NCI-H748 treated with DMSO at 0.1 percent for 48 hours (cell line): ENCODE results near the gene LRRC57.

Source experiments
- DNase-seq: peaks from one replicate; lab custom pipeline; 2025; lab: John Stamatoyannopoulos, UW

Gene LRRC57

GRCh38 chr15:42490671-42491538, 57.7 kb downstream of the LRRC57 start, which contains the start of gene ZNF106:
Gene ZNF106, minus strand, starts transcription at chr15:42491141. Its CDS starts 18,852 bp downstream, at chr15:42472289.
- peak; percentile 60 for DNase-seq

GRCh38 chr15:42490291-42490670, 58.3 kb downstream of the LRRC57 start:
- no peak for DNase-seq
